GM19239 (cell line): ENCODE results near the gene TNFRSF8.
A peak's percentile ranks its signal among the peaks of the same experiment; 100 is the strongest.
"Not testable (repeated sequence)": the region's sequence is repeated elsewhere in the genome, so short reads cannot be mapped to it uniquely, and the experiment has no call there.

Experiments used
- DNase-seq: peaks from one replicate; pipeline ENCODE4 v3.0.0; 2011; ENCODE audit warnings: low spot score; ENCODE audit not compliant: insufficient read length
- FAIRE-seq: peaks from 2 replicates; lab custom pipeline; 2011; peaks lifted over from hg19 to GRCh38; lab: Jason Lieb, UNC

The TNFRSF8 gene

DNA sequence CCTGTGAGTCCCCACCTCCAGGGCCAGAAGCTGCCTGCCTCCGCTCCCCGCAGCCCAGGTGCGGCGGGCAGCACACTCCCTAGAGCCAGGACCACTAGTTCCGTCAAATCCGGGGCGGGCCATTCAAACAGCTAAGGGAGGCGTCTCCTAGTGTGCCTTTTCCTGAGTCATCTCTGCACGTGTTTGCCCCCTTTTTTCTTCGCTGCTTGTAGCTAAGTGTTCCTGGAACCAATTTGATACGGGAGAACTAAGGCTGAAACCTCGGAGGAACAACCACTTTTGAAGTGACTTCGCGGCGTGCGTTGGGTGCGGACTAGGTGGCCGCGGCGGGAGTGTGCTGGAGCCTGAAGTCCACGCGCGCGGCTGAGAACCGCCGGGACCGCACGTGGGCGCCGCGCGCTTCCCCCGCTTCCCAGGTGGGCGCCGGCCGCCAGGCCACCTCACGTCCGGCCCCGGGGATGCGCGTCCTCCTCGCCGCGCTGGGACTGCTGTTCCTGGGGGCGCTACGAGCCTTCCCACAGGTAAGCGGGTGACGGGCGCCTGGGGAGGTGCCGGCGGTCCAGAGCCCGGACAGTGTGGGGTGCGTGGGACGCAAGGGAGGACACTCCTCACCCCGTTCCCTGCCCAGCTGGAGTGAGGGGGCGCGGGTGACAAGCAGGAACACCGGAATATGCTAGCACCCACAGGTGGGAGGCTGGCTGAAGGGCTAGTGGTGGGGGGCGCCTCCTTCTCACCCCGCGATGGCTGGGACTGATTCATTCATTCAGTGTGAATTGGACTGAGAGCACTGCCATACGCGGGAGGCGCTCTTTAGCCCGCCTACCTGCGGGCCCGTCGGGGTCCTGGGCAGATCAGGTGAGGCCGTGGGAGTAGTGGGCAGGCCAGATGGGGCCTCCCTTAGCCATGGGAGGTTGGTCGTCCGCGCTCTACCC lies at the start of gene TNFRSF8:
Gene TNFRSF8, plus strand, starts transcription at position 163 of the 932 bp plus-strand sequence. Its CDS starts 296 bp downstream, at position 459.
- DNase-seq (no peak), FAIRE-seq (peak; percentile 94)

DNA sequence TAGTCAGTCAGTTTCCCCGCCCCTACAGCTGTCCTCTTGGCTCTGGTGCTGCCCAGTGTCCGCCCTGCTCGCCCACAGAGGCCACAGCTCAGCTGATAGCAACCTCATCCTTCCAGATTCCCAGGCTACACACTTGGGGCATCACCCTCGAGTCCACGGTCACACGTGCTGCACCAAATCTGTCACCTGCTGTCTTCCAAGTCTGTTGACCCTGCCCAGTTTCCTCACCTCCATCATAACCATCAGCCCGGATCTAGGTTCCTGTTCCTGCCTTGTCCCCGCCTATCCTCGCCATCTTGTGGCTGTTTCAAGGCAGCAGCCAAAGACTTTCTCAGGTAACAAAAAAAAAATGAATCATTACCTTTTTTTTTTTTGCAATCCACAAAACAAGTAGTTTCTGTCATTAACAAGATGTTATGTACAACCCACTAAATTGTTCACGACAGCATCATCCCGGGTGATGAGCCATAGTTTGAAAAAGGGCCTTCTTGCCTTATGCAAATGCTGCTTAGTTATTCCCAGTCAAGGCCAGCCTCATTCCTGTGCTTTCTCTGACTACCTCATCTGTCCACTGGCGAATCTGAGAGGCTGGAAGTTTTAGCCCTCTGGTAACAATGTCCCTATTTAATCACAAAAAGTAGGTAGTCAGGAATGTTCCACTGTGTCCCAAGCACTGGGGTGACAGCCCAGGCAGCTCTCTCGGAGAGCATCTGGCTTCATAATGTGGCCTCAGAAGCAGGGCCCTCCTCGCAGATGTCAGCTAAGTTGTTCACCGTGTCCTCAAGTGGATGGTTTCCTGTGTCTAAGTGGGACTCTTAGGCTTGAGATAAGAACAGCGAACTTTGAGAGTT lies 48.7 kb upstream of the TNFRSF8 start:
- FAIRE-seq (no peak), DNase-seq (no peak)

DNA sequence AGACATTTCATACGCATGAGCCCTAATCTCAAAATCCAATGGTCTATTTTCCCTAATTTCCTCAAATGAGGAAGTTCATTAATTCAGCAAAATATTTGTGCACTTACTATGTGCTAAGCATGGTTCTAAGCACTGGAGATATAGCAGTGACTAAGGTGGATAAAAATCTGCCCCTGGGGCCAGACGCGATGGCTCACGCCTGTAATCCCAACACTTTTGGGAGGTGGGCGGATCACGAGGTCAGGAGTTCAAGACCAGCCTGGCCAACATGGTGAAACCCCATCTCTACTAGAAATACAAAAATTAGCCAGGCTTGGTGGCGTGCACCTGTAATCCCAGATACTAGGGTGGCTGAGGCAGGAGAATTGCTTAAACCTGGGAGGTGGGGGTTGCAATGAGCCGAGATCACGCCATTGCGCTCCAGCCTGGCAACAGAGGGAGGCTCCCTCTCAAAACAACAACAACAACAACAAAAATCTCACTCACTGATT lies 48.1 kb upstream of the TNFRSF8 start:
- DNase-seq (no peak), FAIRE-seq (no peak)

DNA sequence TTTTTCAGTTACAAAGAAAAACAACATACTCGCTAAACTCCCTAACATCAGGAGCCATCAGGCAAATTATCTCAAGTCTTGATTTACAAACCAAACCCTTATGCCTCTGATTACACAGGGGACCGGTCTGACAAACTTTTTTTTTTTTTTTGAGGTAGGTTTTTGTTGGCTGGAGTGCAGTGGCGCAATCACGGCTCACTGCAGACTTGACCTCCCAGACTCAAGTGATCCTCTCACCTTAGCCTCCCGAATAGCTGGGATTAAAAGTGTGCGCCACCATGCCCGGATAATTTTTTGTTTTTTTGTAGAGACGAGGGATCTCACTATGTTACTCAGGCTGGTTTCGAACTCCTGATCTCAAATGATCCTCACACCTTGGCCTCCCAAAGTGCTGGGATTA lies 47.6 kb upstream of the TNFRSF8 start:
- DNase-seq = no peak
- no peak for FAIRE-seq

DNA sequence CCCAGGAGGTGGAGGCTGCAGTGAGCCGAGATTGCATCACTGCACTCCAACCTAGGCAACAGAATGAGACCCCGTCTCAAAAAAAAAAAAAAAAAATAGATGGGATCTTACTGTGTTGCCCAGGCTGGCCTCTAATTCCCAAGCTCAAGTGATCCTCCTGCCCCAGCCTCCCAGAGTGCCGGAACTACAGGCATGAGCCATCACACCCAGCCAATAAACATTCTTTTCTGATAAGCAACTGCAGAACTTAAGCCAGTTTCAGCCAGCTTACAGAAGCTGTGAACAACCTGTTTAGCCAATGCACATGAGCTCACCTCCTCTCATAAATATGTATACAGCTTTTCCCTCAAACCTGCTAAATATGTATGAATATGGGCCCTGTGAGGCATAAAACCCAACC lies 46.9 kb upstream of the TNFRSF8 start:
- DNase-seq = no peak
- FAIRE-seq = no peak

DNA sequence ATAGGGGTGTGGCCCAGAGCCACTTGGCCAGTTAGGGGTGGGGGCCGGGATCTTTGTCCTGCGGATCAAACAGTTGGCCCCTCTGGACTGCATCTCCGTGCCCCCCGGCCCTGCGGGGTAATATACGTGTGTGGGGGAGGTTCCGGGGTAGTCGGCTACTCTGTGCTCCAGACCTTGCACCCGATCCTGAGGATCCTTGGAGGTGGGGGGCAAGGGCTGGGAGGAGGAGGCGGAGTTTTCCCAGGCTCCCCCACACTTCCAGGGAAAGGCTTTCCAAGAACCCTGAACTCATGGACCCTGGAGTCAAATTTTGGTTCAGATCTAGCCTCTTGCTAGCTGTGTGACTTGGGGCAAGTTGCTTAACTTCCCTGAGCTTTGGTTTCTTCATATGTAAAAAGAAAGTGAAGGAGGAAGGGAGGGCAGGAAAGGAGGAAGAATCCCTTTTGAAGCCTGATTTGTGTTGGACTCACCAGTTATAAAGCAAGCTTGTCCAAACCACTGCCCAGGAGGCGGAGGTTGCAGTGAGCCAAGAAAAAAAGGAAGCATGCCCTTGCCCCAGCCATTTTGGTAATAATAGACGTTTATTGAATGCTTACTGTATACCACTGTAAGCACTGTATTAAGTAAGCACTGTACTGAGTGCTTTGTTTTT lies 43.1 kb upstream of the TNFRSF8 start:
- FAIRE-seq (peak; percentile 78), DNase-seq (no peak)

DNA sequence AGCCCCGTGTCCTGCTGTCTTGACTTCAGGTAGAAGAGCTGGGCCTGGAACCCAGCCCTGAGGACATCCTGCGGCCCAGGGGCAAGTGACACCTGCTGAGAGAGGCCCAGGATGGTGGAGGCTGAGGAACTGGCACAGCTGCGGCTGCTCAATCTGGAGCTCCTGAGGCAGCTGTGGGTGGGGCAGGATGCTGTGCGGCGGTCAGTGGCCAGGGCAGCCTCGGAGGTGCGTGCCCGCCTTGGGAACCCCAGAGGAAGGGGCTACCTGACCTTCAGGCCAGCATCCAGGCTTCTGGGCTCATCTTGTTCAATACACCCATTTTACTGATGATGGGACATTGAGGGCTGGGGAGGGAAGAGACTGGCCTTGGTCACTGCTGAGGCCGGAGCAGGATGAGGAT lies 41.5 kb upstream of the TNFRSF8 start:
- no peak for FAIRE-seq
- no peak for DNase-seq

DNA sequence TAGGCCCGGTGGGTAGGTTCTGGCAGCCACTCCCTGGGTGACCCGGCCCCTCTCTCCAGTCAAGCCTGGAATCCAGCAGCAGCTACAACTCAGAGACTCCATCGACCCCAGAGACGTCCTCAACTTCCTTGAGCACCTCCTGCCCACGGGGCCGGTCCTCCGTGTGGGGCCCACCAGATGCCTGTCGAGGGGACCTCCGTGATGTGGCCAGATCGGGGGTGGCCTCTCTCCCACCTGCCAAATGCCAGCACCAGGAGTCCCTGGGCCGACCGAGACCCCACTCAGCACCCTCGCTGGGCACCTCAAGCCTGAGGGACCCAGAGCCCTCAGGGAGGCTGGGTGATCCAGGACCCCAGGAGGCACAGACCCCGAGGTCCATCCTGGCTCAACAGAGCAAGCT lies 41.1 kb upstream of the TNFRSF8 start:
- FAIRE-seq = no peak
- DNase-seq = no peak

DNA sequence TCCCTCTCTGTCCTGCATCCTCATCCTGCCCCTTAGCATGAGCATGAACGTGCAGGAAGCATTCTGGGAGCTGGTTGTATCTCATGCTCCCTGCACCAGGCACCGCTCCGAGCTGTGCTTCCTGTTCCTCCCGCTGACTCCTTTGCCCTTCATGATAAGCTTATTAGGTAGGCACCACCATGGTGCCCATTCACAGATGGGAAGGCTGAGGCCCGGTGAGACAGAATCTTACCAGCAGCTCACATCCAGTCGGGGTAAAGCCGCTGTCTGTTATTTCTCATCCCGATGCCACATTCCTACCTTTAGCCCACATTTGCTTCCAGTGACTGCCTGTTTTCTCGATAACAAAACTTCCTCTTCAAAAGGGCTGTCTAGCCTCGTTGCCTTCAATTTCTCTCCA lies 36.5 kb upstream of the TNFRSF8 start:
- DNase-seq (no peak), FAIRE-seq (no peak)

DNA sequence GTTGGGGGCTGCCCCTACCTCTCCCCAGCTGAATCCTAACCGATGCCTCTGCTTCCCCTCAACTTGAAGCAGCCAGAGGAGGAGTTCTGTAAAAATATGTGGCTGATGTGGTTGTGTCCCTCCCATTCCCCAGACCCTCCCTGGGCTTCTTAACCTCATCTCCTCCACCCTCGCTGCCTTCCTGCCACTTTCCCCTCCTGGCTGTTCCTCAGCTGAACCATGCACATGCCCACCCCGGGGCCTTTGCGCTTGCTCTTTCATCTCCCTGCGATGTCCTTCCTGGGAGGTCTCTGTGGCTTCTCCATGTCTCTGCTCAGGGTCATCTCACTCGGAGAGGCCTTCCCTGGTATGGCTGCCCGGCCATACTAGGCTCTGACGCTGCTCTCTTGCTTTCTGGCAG lies 34.9 kb upstream of the TNFRSF8 start:
- FAIRE-seq (no peak), DNase-seq (no peak)

DNA sequence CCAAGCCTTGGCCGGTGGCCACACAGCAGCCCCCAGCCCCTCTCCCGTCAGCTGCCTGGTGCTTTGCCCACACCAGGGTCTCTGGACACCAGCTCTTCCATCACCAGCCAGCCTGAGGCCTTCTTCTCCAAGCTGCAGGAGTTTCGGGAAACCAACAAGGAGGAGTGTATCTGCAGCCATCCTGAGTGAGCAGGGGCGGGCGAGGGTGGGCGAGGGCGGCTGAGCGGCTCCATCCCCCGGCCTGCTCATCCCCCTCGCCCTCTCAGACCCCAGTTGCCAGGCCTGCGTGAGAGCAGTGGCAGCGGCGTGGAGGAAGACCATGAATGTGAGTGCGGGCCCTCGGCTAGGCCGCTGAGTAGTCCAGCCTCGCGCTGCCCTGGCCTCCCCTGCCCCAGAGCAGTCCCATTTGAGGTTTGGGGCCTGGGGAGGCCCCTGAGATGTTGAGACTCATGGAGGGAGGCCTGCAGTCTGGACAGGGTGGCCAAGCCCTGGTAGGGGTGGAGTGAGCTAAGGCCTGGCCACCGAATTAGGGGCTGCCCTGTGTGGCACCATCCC lies 34.1 kb upstream of the TNFRSF8 start:
- FAIRE-seq (no peak), DNase-seq (no peak)

DNA sequence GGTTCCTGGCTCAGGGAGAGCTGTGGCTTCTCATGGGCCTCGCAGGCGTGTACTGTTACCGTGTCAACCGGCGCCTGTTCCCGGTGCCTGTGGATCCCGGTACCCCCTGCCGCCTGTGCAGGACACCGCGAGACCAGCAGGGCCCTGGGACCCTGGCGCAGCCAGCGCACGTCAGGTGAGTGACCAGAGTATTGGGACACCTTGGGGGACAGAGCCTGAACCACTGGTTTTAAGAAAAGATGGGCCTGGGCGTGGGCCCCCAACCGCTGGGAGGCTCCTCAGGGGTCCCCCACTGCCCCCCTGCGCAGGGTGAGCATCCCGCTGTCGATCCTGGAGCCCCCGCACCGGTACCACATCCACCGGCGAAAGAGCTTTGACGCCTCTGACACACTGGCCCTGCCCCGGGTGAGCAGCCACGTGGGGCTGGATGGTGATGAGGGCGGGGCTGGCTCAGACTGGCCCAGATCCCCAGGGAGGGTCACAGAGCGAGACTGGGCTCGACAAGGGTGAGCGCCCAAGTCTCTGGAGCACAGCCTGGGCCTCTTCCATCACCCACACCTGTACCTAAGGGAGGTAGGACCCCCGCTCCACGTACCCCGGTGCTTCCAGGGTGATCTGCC lies 33.3 kb upstream of the TNFRSF8 start:
- FAIRE-seq = no peak
- DNase-seq = no peak

DNA sequence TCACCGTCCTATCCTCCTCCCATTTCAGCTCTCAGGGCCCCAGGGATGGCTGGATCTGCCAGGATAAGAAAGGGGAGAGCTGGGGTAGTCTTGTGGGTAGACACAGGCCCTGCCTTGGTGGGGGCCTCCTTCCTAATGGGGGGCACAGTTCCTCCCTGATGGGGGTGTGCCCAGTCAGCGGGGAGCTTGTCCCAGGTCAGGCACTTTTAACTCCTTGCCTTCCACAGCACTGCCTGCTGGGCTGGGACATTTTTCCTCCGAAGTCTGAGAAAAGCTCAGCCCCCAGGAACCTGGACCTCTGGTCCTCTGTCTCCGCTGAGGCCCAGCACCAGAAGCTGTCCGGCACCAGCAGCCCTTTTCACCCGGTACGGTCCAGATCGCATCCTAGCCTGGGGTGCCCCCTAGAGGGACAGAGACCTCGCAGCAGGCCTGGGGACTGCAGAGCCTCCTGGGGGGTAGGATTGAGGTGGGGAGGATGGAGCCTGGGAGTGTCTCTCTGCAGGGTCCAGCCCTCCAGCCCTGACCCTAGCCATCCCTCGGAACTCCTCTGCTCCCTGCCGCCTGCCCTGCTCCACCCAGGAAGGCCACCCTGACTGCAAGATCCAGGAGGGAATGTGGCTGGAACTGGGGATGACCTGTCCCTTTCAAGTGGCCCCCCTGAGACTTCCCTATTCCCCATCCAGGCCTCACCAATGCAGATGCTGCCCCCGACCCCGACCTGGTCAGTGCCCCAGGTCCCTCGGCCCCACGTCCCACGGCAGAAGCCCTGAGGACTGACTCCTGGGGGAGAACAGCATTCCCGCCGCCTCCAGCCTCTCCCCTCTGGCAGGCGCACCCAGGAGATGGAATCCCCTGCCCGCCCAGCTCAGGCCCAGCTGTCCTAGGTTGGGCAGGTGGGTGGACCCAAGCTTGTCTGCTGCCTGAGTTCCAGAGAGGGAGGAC lies 31.8 kb upstream of the TNFRSF8 start:
- DNase-seq = no peak
- FAIRE-seq = no peak

DNA sequence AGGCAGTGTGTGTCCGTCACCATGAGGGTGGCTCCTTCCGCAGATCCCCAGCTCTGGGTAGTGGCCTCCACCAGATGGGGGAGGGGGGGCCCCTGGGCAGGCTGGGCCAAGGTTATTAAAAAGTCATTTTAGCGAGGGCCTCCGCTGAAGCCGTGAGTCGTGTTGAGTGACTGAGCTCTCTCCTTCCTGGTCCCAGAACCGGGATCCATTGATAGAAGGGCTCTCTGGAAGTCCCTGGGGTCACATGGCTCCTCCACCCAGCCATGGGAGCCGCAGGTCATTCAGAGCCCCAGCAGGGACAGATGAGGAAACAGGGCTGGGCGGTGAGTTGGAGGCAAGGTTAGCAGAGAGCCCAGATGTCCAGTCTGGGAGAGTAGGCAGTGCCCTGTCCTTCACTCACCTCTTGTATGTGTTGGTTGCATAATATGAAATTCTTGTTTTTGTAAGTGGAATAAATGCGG lies 30.9 kb upstream of the TNFRSF8 start:
- DNase-seq (no peak), FAIRE-seq (no peak)

DNA sequence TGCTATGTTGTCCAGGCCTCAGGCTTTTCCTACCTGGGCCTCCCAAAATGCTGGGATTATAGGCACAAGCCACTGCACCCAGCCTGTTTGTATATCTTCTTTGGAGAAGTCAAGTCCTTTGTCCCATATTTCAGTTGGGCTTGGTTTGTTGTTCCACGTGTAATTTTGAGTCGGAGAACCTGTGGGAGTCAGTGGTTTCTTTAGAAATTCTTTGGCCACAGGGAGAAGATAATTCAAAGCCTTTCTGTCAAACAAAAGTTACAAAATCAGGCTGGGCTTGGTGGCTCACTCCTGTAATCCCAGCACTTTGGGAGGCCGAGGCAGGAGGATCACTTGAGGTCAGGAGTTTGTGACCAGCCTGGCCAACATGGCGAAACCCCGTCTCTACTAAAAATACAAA lies 29.7 kb upstream of the TNFRSF8 start:
- not testable (repeated sequence) for DNase-seq, FAIRE-seq

DNA sequence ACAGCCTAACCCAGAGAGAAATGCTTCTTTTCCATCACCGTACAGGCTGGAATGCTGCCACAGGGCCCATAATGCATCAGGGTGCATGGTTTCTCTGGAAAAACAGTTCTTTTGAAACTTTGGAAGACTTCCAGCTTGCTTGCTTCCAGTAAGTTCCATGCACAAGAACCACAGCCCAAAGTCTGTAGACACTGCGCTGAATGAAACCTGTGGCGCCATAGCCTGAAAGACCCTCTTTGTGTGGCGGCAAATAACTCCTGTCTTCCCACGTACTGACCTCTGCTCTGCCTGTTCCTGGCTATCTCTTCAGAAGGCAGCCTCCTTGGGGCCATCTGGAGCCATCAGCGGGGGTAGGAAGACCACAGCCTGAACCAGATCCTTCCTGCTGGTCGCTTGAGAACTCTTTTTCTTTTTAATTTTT lies 28.7 kb upstream of the TNFRSF8 start:
- no peak for DNase-seq
- no peak for FAIRE-seq

DNA sequence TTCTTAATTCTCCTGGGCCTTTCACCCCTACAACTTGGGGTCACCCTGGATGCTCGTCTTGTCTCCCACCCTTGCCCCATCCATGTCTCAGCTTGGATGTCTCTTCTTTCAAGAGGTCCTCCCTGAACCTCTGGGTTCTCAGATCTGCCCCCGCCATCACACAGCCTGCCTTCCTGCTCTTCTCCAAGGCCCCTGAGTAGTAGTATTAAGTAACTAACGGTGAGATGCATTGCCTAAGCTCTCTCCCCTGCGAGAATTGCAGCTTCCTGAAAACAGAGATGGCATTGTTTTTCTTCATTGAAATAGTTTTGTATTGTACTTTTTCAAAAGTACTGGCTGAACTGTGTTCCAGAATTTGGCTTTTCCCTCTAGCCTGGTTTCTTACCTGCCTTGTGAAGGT lies 27.8 kb upstream of the TNFRSF8 start:
- DNase-seq (no peak), FAIRE-seq (no peak)

DNA sequence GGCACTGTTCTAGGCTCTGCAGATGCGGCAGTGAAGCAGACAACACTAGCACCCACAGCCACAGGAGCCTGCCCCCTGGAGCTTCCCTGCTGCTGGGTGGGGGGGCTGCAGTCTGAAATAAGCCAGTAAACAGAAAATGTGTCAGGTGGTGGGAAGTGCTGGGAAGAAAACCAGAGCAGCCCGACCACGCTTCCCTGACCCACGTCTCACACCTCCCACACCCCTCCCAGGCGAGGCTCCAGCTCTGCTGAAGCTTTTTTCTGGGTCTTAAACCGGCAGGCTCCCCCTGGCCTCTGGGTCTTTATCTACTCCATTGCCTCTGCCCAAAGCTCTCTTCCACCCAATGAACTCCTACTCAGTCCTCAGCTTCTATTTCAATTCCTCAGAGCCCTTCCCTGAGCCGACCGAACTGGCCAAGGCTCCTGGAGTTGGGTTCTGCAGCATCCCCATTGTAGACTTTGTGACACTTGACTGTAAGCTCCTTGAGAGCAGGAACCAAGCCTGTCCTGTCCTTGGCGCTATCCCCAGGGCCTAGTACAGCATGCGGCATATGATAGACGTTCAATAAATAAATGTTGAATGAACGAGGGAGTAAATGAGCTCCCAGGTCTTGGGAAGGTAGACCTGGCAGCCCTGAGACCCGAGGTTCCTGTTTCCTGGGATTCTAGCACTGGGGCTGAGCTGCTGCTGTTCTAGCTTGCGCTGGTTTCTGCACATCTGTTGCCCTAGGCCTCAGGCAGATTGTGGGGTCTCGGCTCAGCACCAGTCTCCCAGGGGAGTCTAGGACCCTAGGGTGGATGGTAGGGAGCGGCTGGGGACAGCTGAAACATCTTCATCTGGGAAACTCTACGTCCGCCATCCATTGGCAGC lies 25.4 kb upstream of the TNFRSF8 start:
- FAIRE-seq = no peak
- no peak for DNase-seq
